Testis (tissue), 3 donors: Measurements from ENCODE around the gene DAB1. TPM values are rescaled to one million over a fixed set of nuclear protein-coding genes. Genes with fewer than 3 reads are reported as not detected.

Experiments used
- DNase-seq: peaks from one replicate; pipeline ENCODE4 v3.0.0-alpha.2; 2019
- H3K27ac ChIP-seq, 2 donors: fragments of 200-600 bp; sonication (generic); one replicate each; pipeline ENCODE4 v1.5.1; 2019
- H3K27me3 ChIP-seq: fragments of 200-600 bp; sonication (generic); one replicate; pipeline ENCODE4 v1.5.1; 2019
- H3K36me3 ChIP-seq: fragments of 200-600 bp; sonication (generic); one replicate; pipeline ENCODE4 v1.5.1; 2017; ENCODE audit warnings: low read depth; ENCODE audit errors: missing control alignments
- H3K4me1 ChIP-seq: fragments of 200-600 bp; sonication (generic); one replicate; pipeline ENCODE4 v1.5.1; 2019
- H3K4me3 ChIP-seq, 2 donors: fragments of 200-600 bp; sonication (generic); one replicate each; pipeline ENCODE4 v1.5.1; 2017 to 2019
- H3K9me3 ChIP-seq: fragments of 200-600 bp; sonication (generic); one replicate; pipeline ENCODE4 v1.5.1; 2017
- POLR2A ChIP-seq: fragments of 450-650 bp; IDR thresholded peaks from one replicate; pipeline ENCODE4 v1.6.1; 2017; ENCODE audit warnings: antibody characterized with exemption, mild to moderate bottlenecking, moderate library complexity
- WGBS, 2 donors: methylation state at CpG; one replicate each; pipeline ENCODE4 v1.1.5; 2018; 5-methylcytosine and 5-hydroxymethylcytosine counted together
- intact Hi-C: fragments of 100-400 bp; cut with DNase I; formaldehyde crosslinking; loops from one replicate; pipeline ENCODE4 v1.15.1; 2023; ENCODE audit warnings: low total_unique reads
- polyA plus RNA-seq: library from polyadenylated mRNA; stranded (reverse); fragments of 350-450 nt; fragmentation: Illumina TruSeq; extraction: RNeasy Lipid Tissue Mini Kit (QIAGEN cat#74804); gene quantifications from one replicate; pipeline ENCODE4 v1.2.3, GENCODE V29; 2014; ENCODE audit warnings: low read depth, low replicate concordance; ENCODE audit not compliant: insufficient read depth
- total RNA-seq, 2 donors: library from RNA; depleted of rRNA; stranded (reverse); fragments of >200 nt; gene quantifications; one replicate each; pipeline ENCODE4 v1.2.3, GENCODE V29; 2016
- TF ChIP-seq, protein P1 (sequence below), 3 experiments: fragments of 450-650 bp in 2 of 3; fragments of 200-600 bp in 1 of 3; sonication (generic) in 1 of 3; IDR thresholded peaks; one replicate each; pipeline ENCODE4 v1.5.1; 2016 to 2019; ENCODE audit warnings: antibody characterized with exemption in 3 of 3, mild to moderate bottlenecking in 2 of 3, moderate library complexity in 1 of 3

DAB1 gene
- total and polyA plus RNA-seq, 3 donors from 2014 or later: 0.79 to 1.7 (median 1.2) TPM

DNA sequence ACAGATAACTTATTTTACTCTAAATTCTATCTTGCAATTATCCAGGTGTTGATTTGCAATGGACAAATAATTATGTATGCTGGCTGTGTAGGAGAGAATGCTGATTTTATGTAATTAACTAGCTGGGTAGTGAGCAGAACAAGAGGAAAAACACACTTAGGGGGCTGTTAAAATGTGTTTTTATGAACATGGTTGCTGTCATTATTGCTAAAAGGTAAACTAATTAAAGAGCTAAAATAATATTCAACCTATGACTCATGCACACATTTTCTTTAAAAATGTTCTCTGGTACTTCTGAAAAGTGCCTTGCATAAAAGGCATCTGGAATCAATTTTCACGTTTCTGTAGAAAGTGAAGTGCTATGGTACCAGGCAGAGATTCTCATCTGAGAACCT lies 265.3 kb downstream of the DAB1 start:
- 68 to 77% methylated on average over 1 of the region's 1 CpG for WGBS, 2 donors
- Histone ChIP-seq H3K27me3 (no peaks in the 10 kb centered on the region), H3K9me3 (no peaks in the 10 kb centered on the region), H3K4me3 (no peak overlapping the region), H3K4me1 (no peaks in the 10 kb centered on the region), H3K36me3 (no peaks in the 10 kb centered on the region), H3K27ac (no peak overlapping the region)
- intact Hi-C loops: no loop called here
- TF ChIP-seq, protein P1, sequence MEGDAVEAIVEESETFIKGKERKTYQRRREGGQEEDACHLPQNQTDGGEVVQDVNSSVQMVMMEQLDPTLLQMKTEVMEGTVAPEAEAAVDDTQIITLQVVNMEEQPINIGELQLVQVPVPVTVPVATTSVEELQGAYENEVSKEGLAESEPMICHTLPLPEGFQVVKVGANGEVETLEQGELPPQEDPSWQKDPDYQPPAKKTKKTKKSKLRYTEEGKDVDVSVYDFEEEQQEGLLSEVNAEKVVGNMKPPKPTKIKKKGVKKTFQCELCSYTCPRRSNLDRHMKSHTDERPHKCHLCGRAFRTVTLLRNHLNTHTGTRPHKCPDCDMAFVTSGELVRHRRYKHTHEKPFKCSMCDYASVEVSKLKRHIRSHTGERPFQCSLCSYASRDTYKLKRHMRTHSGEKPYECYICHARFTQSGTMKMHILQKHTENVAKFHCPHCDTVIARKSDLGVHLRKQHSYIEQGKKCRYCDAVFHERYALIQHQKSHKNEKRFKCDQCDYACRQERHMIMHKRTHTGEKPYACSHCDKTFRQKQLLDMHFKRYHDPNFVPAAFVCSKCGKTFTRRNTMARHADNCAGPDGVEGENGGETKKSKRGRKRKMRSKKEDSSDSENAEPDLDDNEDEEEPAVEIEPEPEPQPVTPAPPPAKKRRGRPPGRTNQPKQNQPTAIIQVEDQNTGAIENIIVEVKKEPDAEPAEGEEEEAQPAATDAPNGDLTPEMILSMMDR (IDR thresholded peaks at IDR 0.05): no peak
- TF ChIP-seq POLR2A: no peak
- DNase-seq: no peak

DNA sequence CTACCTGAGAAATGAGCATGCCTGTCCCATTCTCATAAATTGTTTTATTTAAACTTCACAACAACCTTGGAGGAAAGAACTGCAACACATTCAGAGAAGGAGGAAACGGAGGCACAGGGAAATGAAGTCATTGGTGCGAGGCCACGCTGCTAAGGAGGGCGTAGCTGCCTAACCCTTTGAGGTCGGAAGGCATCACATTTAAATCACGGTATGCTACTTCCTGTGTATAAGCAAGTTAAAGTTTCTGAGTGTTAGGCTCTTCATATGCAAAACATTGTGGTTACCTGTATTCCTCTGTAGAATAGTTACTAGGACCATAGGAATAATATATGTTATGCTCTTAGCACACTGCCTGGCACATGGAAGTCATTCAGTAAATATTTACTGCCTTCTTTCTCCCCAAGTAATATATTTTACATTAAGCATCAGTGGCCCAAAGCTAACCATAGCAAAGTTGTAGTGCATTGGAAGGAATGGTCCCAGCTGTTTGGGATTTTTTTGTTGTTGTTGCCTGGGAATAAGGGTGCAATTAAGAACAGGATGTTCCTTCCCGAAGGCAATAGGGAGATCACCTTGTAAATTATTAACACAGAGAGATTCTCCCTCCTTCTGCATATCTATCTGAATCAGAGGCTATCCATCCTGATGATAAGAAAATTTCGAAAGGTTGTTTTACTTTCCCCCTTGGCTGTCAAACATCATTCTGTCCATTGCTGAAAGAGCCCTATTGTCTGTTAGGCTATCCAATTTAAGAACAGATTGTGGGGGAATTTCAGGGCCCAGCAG lies 265.8 kb downstream of the DAB1 start:
- H3K36me3 ChIP-seq: no peaks in the 10 kb centered on the region
- no peak for TF ChIP-seq POLR2A
- TF ChIP-seq, protein P1 (IDR thresholded peaks at IDR 0.05): no peak
- H3K27ac ChIP-seq: no peak overlapping the region
- H3K4me1 ChIP-seq: no peaks in the 10 kb centered on the region
- H3K4me3 ChIP-seq: no peak overlapping the region
- DNase-seq: no peak
- intact Hi-C loops: no loop called here
- H3K27me3 ChIP-seq: no peaks in the 10 kb centered on the region
- H3K9me3 ChIP-seq: no peaks in the 10 kb centered on the region
- WGBS, 2 donors: 66 to 67% methylated on average over 8 of the region's 8 CpGs

DNA sequence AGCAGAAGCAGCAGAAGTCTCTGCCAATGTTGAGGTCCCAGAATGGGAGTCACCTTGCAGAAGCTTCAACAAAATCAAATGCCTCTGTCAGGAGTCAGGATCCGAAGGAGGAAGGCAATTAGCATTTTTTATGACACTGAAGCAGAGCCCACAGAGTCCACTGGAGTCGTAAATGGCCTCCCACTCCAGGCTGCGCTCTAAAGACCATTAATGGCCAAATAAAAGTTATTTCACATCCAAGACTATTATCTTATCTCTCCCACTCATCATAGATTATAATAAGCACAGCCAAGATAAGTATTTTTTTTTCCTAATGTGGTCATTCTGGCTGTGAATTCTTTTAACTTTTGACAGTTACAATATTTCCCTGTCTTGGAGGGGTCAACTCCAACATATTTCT lies 267.0 kb downstream of the DAB1 start:
- DNase-seq: no peak
- 67 to 72% methylated on average over 3 of the region's 3 CpGs for WGBS, 2 donors

GRCh38 chr1:57146100-57146499 lies 277.8 kb downstream of the DAB1 start:
- Histone ChIP-seq H3K9me3 (no peaks in the 10 kb centered on the region), H3K27ac (no peak overlapping the region), H3K36me3 (no peaks in the 10 kb centered on the region), H3K4me3 (no peak overlapping the region), H3K27me3 (no peaks in the 10 kb centered on the region), H3K4me1 (no peaks in the 10 kb centered on the region)
- TF ChIP-seq, protein P1 (IDR thresholded peaks at IDR 0.05): no peak
- TF ChIP-seq POLR2A: no peak
- intact Hi-C loops: no loop called here
- no peak for DNase-seq
- 69 to 71% methylated on average over 2 of the region's 2 CpGs for WGBS, 2 donors

More for the DNA sequence above, 267.0 kb downstream of the DAB1 start:
- Histone ChIP-seq H3K4me1 (no peaks in the 10 kb centered on the region), H3K27me3 (no peaks in the 10 kb centered on the region), H3K9me3 (no peaks in the 10 kb centered on the region), H3K36me3 (no peaks in the 10 kb centered on the region), H3K4me3 (no peak overlapping the region), H3K27ac (no peak overlapping the region)
- TF ChIP-seq, protein P1 (IDR thresholded peaks at IDR 0.05): no peak
- no peak for TF ChIP-seq POLR2A
- intact Hi-C loops: no loop called here

DNA sequence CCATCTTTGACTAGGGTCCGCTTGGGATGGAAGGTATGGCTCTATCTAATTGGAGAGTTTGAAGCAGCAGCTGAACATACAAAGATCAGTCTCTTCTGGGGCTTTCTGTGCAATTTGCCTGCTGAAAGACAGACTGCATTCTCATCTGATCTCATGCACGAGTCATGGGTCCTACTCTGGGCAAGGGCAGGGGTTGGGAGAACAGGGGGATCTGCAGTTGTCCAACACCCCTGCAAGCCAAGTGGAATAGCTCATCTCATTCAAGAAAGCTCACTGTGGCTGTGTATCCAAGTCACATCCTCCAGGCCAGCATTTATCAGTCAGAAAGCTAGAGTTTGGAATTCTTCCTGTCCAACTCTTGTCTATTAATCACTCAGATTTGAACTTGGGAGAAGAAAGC lies 280.9 kb downstream of the DAB1 start:
- H3K27me3 ChIP-seq: no peaks in the 10 kb centered on the region
- no peak overlapping the region for H3K27ac ChIP-seq
- intact Hi-C loops: no loop called here
- TF ChIP-seq, protein P1 (IDR thresholded peaks at IDR 0.05): no peak
- TF ChIP-seq POLR2A: no peak
- no peaks in the 10 kb centered on the region for H3K4me1 ChIP-seq
- H3K36me3 ChIP-seq: no peaks in the 10 kb centered on the region
- no peaks in the 10 kb centered on the region for H3K9me3 ChIP-seq
- WGBS, 2 donors: 86 to 100% methylated on average over 1 to 2 of the region's 2 CpGs
- no peak overlapping the region for H3K4me3 ChIP-seq
- DNase-seq: no peak
